GM21786 (cell line): Measurements from ENCODE around the gene CACNA1C.

ENCODE experiments used
- ATAC-seq: cut with Tn5 transposase; IDR thresholded peaks from one replicate; pipeline ENCODE4 v1.9.1; 2021; ENCODE audit not compliant: unreplicated experiment

CACNA1C gene

DNA sequence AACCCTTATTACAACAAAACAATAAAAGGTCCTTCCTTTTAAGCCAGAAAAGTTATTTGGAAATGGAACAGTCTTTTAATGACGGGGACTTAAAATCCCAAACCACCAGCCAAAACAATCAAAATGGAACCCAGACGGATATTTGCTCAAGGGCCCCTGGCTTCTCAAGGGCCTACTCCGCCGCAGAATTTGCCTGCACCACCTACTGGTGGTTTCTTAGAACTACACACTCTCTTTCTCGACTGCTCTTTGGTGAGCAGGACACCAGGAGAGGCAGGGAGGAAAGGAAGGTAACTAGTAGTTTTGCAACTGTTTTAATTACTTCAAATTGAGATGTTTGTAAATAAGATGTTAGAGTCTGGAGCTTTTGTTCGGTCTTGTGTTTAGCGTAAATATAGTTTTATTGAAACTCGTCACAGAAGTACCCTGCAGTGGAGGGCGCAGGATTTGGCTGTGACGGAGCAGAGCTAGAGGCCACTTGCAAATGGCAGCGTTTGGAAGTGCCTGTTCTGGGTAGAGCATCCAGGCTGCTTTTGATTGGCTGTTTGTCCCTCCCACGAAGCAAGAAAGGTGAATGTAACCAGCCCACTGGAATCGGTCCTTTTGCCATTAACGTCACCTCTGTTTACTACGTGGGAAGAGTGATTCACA is 238.5 kb downstream of the CACNA1C start:
- no peak for ATAC-seq

DNA sequence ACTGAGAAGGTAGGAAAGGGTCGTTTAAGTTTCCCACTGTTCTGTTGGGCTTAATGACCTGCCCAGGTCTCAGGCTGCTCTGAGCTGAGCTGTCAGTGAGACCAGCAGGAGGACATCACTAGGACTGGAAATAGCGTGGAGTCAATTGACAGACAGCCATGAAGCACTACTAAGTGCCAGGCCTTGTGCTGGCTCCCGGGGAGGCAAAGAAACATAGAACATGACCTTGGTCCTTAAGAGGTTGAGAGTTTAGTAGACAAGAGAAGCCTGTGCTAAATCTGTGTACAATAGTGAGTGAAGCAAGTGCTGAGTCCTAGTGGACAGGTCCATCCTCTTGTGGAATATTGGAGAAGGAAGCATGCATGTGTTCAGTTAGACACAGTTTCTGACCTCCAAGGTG is 239.2 kb downstream of the CACNA1C start:
- no peak for ATAC-seq

DNA sequence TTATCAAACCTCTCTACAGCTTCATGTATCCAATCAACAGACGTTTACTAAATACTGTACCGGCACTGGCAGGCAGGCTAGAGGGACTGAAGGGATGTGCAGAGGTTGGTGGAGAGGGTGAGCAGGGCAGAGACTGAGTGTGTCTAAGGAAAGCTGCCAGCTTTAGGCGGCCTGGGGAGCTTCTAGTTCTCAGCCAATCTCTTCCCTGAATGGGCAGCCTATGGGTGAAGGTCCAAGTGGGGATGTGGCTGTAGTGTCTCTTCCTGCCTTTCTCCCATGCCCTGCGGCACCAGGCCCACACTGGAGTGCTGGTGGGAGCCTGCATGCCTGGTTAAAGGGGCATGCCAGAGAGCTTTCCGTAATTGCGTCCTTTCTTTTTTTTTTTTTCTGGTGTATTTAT is 239.8 kb downstream of the CACNA1C start:
- ATAC-seq: no peak

DNA sequence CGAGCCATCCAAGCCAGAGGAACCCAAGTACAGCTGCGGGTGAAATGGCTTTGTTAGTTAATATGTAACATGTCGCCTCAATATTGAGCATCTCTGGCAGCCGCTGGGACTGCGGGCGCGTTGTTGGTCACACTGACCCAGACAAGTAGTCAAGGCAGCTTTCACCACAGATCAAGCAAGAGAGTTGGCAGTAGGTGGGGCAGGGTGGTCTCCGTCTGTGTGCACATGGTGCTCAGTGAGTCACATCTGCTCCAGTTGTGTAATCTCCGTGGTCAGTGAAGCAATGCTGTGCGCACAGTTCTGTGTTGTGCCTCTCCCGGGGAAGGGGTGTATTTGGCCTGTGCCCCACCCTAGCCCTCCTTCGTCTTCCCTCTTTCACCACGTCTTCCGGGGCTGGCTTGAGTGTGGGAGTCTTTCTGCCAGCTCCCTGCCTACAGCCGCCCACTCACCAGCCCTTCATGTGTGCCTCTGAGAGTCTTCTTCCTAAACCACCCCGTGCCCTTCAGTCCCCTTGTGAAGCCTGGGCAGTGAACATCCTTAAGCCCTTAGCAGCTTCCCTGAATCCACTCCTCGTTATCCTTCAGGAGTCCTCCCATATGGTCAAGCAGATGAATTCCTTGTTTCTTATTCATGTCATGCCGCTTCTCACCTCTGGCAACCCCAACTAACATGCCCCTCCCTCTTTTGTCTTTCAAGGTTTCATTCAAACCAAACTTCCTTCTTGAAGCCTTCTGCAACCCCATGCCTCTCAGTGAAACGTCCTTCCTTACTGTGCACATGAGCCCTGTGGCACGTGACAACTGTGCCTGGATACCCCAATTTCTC is 242.1 kb downstream of the CACNA1C start:
- ATAC-seq: no peak

DNA sequence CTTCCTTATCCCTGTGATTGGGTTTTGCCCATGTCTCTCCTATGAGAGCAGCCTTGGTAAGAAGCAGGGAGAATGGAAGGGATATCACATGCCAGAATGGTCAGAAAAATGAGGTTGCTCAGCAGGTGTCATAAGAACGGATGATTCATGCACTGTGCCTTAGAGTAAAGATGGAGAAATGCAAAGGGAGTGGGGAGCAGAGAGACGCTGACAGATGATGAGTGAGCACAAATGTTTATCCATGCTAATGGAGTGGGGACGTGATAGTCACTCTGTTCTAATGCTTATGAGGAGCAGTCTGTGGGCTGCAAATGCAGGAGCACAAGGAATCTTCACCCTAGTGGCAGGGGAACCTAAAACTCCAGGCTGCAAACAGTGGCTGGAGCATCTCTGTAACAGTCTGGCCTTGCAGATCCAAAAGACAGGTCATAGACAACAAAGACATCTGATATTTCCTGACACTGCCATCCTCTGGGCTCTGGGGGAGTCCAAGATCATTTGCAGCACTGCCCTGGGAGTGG is 243.2 kb downstream of the CACNA1C start:
- ATAC-seq: no peak

DNA sequence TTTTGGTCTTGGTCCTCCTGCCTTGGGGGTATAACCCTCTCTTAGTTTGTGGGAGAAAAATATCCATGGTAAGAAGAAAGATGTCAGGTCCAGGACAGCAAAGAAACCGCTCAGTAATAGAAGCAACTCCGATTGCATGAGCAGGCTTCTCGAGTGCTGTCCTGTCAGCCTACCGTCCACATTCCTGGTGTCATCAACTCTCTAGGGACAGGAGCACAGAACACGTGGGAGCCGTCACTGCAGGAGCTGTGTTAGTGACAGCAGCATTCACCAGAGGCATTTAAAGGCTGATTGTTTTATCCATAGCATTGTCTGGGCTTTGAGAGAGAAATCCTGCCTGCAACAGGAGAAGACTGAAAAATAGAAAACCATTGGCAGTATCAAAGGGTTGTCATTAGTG is 244.2 kb downstream of the CACNA1C start:
- no peak for ATAC-seq

DNA sequence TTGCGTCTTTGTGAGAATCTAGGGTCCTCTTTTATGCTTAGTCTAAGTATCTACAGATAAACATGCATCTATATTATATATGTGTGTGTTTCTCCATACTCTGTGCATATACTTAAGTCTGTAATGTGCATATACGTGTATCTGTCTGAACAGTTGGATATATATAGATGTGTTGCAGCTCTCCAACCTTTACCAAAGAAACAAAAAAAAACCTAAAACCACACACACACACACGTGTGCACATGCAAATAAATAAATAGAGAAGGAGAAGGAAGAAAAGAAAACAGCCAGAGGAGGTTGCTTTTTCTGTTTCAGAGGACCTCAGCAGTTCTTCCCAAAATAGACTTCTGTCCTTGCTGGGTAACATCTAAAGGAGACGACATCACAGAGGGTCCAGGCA is 244.9 kb downstream of the CACNA1C start:
- ATAC-seq: no peak

DNA sequence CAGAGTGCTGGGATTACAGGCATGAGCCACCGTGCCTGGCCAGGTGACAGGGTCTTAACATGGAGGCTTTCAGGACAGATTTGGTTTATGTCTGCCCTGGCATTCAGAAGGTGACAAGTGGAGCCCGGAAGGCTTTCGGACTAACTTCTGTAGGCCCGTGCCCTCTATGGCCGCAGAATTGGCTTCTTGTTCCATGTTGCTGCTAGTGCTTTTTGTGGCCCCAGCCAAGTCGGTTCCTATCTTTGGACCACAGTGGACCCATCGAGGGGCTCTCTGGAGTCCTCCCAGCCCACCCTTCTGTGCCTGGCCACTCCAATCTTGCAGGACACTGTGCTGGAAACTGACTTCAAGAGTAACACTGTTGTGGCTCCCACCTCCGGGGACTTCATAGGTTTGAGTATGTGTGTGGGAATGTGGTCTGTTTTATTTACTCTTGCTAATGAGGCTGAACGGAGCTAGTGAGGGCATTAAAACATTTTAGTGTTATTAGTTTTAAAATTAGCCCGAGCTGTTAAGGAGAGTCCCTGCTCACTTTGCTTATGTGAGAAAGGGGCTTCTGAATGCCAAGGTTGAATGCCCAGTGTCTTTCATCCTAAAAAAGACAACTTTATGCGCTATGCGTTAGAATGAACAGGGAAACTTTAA is 245.9 kb downstream of the CACNA1C start:
- ATAC-seq: no peak

DNA sequence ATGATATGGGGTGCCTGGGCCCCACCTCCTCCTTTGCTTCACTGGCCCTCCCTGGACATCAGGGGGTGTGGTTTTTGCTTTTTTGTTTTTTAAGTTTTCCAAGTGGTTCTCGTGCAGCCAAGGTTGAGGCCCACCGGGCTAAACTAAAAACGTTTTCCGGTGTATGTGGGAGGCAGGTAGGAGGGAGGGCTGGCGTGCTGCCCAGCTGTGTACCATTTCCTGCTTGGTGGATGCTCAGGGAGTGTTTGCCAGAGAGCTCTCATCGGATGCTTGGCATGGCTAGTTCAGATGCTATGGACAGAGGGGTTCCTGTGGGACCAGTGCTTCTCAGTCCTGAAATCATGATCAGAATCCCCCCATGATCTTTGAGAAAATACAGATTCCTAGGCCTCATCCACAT is 246.4 kb downstream of the CACNA1C start:
- ATAC-seq: no peak

DNA sequence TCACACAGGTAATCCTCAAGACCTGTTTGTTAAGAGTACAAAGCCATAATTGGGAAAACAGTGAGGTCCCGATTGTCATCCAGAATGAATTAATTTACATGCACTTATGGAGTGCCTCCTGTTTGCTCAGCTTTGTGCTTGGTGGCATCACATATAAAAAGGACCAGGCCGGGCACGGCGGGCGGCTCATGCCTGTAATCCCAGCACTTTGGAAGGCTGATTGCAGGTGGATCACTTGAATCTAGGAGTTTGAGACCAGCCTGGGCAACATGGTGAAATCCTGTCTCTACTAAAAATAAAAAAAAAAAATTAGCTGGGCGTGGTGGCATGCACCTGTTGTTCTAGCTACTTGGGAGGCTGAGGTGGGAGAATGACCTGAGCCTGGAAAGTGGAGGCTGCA is 247.4 kb downstream of the CACNA1C start:
- no peak for ATAC-seq

DNA sequence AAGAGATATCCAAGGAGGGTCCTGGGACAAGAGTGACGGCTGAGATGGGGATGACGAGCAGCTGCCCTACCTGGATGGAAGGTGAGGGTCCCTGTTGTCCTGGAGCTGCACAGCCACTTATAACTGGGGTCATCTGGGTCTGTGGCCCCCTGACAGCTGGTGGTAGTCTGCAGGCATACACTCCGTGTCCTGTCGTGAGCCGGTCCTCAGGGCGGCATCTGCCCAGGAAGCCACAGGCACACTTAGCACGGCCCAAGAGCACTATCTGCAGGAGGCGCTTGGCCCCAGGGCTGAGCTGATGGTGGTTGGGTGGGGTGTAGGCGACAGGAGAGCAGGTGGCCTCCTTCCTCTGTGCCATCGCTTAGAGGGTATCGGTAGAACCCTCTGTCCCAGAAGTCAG is 248.1 kb downstream of the CACNA1C start:
- no peak for ATAC-seq

DNA sequence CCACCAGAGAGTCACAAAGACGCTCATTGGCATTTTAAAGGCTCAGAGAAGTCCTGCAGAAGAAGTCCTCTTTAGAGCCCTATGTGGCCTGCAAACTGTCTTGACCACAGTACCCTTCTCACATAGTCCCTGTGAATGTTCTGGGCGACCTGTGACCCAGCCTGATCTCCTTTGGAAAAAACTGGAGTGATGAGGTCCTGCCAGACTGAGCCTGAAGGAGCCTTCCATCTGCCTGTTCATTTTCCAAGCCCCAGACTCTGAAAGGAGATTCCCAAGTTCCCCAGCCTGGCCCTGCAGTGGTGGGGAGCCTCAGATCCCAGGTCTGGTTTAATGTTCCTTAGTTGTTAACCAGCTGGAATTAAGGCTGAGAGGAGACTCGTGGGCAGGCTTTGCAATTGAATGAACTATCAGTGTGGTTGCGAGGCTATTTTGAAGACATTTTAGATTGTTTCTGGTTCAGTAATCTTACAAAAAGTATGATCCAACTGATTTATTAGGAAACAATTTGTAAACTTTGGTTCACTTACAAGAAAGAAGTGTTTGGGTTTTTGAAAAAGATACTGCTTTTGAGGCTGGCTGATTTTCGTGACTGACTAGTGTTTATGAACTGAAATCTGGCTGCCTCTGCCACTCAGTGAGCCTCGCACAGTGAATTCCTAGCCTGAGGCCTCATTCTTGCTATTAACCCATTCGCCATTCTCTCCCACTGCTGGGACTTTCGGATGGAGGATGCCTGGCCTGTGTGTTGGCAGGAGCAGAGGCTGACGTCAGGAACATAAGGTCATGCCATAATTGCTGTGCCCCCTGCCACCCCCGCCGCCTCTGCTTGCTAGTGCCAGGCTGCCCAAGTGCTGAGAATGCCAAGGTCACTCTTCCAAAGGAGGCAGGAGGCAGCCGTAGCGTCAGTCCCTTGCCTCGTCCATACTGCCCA is 249.0 kb downstream of the CACNA1C start:
- ATAC-seq: no peak

DNA sequence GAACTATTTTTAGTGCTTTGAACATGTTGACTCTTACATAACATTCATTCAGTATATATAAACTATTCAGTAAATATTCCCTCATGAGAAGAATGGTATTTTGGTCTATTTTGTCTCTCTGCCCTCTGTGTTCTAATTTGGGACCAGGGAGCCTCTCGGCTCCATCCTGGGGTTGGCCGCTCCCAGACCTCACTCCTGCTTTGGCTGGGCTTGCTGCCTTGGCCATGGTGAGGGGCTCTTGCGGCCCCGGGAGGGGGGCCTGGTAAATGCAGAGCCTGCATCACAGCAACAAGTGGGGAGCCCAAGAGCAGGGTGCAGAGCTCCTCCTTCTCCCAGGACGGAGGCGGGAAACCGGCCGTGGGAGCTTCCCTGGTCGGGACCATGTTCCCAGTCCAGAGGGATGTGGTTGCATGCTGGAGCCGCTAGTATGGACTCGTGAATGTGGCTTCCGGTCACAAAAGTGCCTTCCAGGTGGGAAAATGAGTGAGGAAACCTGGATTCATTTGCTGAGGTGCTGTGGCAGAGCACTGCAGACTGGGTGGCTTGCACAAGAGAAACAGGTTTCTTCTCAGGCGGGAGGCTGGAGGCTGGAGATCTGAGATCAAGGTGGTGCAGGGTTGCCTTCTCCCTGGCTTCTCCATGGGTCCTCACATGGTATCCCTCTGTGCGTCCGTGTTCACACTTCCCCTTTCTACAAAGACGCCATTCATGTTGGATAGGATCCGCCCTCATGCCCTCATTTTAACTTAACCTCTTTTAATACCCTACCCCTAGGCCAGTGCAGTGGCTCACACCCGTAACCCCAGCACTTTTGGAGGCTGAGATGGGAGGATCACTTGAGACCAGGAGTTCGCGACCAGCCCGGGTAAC is 250.2 kb downstream of the CACNA1C start:
- ATAC-seq: no peak

DNA sequence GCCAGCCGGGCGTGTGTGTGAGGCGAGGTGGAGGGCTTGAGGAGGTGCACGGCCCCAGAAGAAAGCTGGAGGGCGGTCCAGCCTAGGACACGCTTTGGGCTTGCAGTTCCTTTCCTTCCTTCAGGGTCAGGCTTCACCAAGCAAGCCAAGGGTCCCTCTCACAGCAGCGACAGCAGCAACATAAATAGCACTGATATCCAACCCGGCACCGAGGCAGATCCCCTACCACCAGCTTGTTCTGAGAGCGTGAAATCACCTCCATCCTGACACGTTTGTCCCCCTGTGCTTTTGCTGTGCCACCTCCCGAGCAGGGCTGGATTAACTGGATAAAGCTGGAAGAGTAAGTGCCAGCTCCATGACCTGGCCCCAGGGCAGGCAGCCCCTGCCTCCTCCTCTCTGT is 251.4 kb downstream of the CACNA1C start:
- no peak for ATAC-seq

DNA sequence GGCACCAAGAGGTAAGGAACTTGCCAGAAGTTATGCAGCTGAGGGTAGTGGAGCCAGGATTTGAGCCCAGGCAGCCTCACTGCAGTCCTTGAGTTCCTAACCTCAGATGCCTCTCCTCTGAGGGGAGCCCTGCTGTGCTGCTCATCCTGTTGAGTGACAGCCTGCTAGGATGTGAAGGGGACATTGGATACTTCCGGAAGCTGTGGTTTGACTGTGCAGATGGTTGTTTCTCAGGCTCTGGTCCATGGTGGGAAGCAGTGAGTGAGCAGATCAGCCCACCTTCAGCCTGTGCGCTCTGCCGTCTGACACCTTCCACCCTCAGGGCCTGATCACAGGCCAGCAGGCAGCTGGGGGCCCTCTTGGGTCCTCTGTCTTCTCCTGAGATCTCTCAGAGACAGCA is 253.2 kb downstream of the CACNA1C start:
- ATAC-seq: no peak

DNA sequence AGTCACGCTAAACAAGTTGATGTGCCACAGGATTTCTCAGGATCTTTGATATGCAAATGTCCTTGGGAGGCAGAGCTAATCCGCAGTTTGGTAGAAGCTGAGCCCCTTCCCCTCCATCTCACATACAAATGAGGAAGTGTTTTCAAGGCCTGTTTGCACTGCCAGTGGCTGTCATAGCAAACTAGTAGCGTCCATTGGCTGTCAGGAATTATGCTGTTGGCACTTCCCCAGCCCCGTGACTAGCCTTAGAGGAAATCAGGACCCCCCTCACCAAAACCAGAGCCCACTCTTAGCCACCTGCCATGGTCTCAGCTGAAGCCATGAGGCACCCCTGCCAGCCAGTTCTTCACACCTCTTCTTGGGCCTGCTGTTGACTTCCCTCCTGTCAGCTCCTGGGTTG is 253.9 kb downstream of the CACNA1C start:
- no peak for ATAC-seq

DNA sequence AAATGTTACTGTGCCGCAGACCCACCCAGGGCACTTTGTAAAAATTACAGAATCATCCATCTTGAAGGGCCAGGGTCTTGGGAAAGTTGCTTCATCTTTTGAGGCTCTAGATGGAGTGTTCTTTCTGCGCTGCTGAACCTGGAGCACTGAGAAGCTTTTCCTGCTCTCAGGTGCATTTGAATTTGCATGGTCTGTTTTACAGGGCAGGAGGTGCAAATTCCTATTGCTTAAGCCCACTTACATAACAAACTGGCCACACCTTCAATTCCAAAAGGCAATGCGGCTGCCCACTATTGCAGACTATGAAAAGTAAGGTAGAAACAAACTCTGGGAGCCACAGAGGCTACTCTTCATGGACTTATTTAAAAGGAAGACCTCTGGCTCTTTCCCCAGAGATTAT is 254.8 kb downstream of the CACNA1C start:
- no peak for ATAC-seq

DNA sequence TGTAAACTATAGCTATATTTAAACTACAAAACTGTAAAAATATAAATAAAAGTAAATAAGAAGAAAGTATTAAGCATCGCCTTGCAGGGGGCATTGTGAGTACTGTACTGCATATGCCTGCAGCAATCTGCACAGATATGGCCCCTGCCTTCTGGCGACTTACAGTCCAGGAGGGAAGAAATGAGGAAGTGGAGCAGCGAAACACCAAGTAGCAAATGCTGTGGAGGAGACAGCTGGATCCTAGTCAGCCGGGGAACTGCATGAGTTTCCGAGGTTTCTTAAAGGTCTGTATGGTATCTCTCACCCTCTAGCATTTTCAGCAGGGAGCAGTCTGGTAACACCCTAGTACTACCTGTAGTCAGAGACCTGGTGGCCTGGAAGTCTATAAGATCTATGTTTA is 256.9 kb downstream of the CACNA1C start:
- no peak for ATAC-seq

DNA sequence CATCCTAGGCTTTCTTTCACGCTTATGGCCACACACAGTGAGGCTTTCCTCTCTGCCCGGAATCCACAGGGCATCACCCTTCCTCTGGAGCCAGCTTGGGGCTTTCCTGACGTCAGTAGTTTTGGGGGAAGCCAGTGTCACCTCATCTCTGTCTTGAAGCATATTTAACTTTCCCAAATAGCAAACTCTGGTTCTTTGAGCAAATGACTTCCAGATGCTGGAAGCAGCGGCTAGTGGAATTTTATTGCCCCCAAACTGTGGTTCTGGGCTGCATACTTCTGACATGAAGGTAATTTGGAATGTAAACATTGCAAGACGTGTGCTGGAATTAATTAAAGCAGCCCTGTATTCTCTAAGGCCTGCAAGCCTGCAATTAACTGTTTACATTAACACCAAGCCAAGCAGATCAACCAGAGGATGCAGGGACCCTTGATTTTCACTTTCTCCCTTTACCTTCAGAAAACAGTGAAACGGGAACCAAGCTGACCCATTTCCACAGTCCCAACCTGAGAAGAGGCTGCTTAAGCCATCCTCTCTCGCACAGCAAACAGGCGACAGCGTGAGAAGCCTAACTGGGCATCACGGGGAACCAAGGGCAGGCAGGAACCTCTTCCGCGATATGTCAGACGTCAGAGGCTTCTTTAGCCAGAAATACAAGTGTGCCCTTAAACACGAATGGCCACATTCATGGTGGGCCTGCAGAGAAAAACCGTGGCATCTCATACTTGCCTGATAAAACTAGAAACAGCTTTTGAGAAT is 258.4 kb downstream of the CACNA1C start:
- no peak for ATAC-seq
